GM04504 (cell line): ENCODE measurements around the gene TSSK6.
"Not testable (repeated sequence)": the region's sequence is repeated elsewhere in the genome, so short reads cannot be mapped to it uniquely, and the experiment has no call there.

ENCODE experiments used
- DNase-seq: peaks from one replicate; pipeline ENCODE4 v3.0.0-alpha.2; 2012; ENCODE audit warnings: low read depth

Gene TSSK6

GRCh38 chr19:19487950-19488874 is 27.1 kb downstream of the TSSK6 start:
- no peak for DNase-seq

- no peak for DNase-seq
Observed at GRCh38 chr19:19487077-19487949, 28.0 kb downstream of the TSSK6 start.

GRCh38 chr19:19486343-19487076 is 28.8 kb downstream of the TSSK6 start:
- DNase-seq: no peak

- no peak for DNase-seq
Observed at GRCh38 chr19:19485998-19486290, 29.4 kb downstream of the TSSK6 start.

- no peak for DNase-seq
Observed at GRCh38 chr19:19485161-19485997, 30.0 kb downstream of the TSSK6 start.

- no peak for DNase-seq
Observed at GRCh38 chr19:19482809-19483596, 32.3 kb downstream of the TSSK6 start.

- DNase-seq: no peak
Observed at GRCh38 chr19:19480688-19481087, 34.7 kb downstream of the TSSK6 start.

- DNase-seq: no peak
Observed at GRCh38 chr19:19477705-19478383, 37.5 kb downstream of the TSSK6 start.

- DNase-seq: no peak
Observed at GRCh38 chr19:19475849-19476828, 39.2 kb downstream of the TSSK6 start.

GRCh38 chr19:19475015-19475765 is 40.2 kb downstream of the TSSK6 start:
- DNase-seq: no peak

GRCh38 chr19:19472106-19472505 is 43.2 kb downstream of the TSSK6 start:
- not testable (repeated sequence) for DNase-seq

GRCh38 chr19:19471682-19472081 is 43.7 kb downstream of the TSSK6 start:
- DNase-seq: no peak

- no peak for DNase-seq
Observed at GRCh38 chr19:19470579-19470978, 44.8 kb downstream of the TSSK6 start.

GRCh38 chr19:19468424-19469050 is 46.8 kb downstream of the TSSK6 start:
- DNase-seq: no peak

GRCh38 chr19:19466201-19466600 is 49.1 kb downstream of the TSSK6 start:
- DNase-seq: no peak

- DNase-seq: no peak
Observed at GRCh38 chr19:19465436-19466070, 49.8 kb downstream of the TSSK6 start.
